Thyroid gland (tissue), 4 donors: ENCODE data around the gene TRABD2B. TPM values are rescaled to one million over a fixed set of nuclear protein-coding genes. Genes with fewer than 3 reads are reported as not detected.

ENCODE experiments used
- DNase-seq, 2 donors: peaks; one replicate each; pipeline ENCODE4 v3.0.0-alpha.2; 2019
- H3K27ac ChIP-seq, 3 donors: fragments of 200-600 bp; sonication (generic); 1 replicate in 2 of 3; 2 replicates in 1 of 3; pipeline ENCODE4 v1.5.1; 2016 to 2019; ENCODE audit warnings: mild to moderate bottlenecking in 1 of 3, moderate library complexity in 1 of 3
- H3K27me3 ChIP-seq: fragments of 200-600 bp; sonication (generic); one replicate; pipeline ENCODE4 v1.5.1; 2019
- H3K36me3 ChIP-seq, 2 donors: fragments of 200-600 bp; sonication (generic); one replicate each; pipeline ENCODE4 v1.5.1; 2016 to 2019
- H3K4me1 ChIP-seq, 2 donors: fragments of 200-600 bp; sonication (generic); one replicate each; pipeline ENCODE4 v1.5.1; 2017 to 2019
- H3K4me3 ChIP-seq, 3 donors: fragments of 200-600 bp; sonication (generic); replicated peaks in 1 of 3; 1 replicate in 2 of 3; 2 replicates in 1 of 3; pipeline ENCODE4 v1.5.1; 2016; ENCODE audit warnings: mild to moderate bottlenecking in 1 of 3
- H3K9me3 ChIP-seq: fragments of 200-600 bp; sonication (generic); one replicate; pipeline ENCODE4 v1.5.1; 2017
- CTCF ChIP-seq, 6 experiments: fragments of 200-600 bp in 3 of 6; fragments of 450-650 bp in 3 of 6; sonication (generic) in 3 of 6; IDR thresholded peaks; one replicate each; pipeline ENCODE4 v1.5.1; 2016 to 2019; ENCODE audit warnings: antibody characterized with exemption in 6 of 6, mild to moderate bottlenecking in 2 of 6, inconsistent platforms in 1 of 6, moderate library complexity in 1 of 6
- POLR2A ChIP-seq, 2 donors: fragments of 450-650 bp; IDR thresholded peaks; one replicate each; pipeline ENCODE4 v1.6.1; 2017; ENCODE audit warnings: antibody characterized with exemption in 2 of 2, mild to moderate bottlenecking in 2 of 2, moderate library complexity in 1 of 2
- WGBS, 2 donors: methylation state at CpG; one replicate each; pipeline ENCODE4 v1.1.5; 2017; 5-methylcytosine and 5-hydroxymethylcytosine counted together
- intact Hi-C: fragments of 100-400 bp; cut with DNase I; formaldehyde crosslinking; loops from one replicate; pipeline ENCODE4 v1.15.1; 2023
- total RNA-seq, 4 donors: library from RNA; depleted of rRNA; stranded (reverse); fragments of >200 nt; gene quantifications; one replicate each; pipeline ENCODE4 v1.2.3, GENCODE V29; 2016

TRABD2B gene
- total RNA-seq, 4 donors from 2014 or later, result 0.34 to 1.1 (median 0.63) TPM

- WGBS, 2 donors, result 87 to 92% methylated on average over 17 of the region's 17 CpGs
- Histone ChIP-seq H3K27me3 (no peaks in the 10 kb centered on the region), H3K36me3 (no peaks in the 10 kb centered on the region), H3K4me3 (no peak overlapping the region), H3K27ac (no peak overlapping the region), H3K4me1 (no peaks in the 10 kb centered on the region), H3K9me3 (no peaks in the 10 kb centered on the region)
- no peak for TF ChIP-seq CTCF (IDR thresholded peaks at IDR 0.05)
- no peak for TF ChIP-seq POLR2A (IDR thresholded peaks at IDR 0.05)
- intact Hi-C loops, result no loop called here
- no peak for DNase-seq
These were observed 145.0 kb downstream of the TRABD2B start for GRCh38 chr1:47852006-47852718.

GRCh38 chr1:47850451-47850850 is 146.7 kb downstream of the TRABD2B start:
- Histone ChIP-seq H3K4me1 (no peaks in the 10 kb centered on the region), H3K27ac (no peak overlapping the region), H3K27me3 (no peaks in the 10 kb centered on the region), H3K4me3 (no peak overlapping the region), H3K9me3 (no peaks in the 10 kb centered on the region), H3K36me3 (no peaks in the 10 kb centered on the region)
- 90 to 93% methylated on average over 4 of the region's 4 CpGs for WGBS, 2 donors
- TF ChIP-seq CTCF (IDR thresholded peaks at IDR 0.05), result no peak
- TF ChIP-seq POLR2A (IDR thresholded peaks at IDR 0.05), result no peak
- no peak for DNase-seq
- intact Hi-C loops, result no loop called here

- H3K27me3 ChIP-seq, result no peaks in the 10 kb centered on the region
- intact Hi-C loops, result no loop called here
- no peaks in the 10 kb centered on the region for H3K9me3 ChIP-seq
- no peaks in the 10 kb centered on the region for H3K36me3 ChIP-seq
- no peak for TF ChIP-seq CTCF (IDR thresholded peaks at IDR 0.05)
- no peak for TF ChIP-seq POLR2A (IDR thresholded peaks at IDR 0.05)
- WGBS, 2 donors, result 79 to 84% methylated on average over 5 of the region's 5 CpGs
- DNase-seq, result peak; percentile 5 to 8
- no peak overlapping the region for H3K4me3 ChIP-seq
- H3K27ac ChIP-seq, result no peak overlapping the region
- no peaks in the 10 kb centered on the region for H3K4me1 ChIP-seq
These were observed 147.5 kb downstream of the TRABD2B start for GRCh38 chr1:47849591-47850261.

GRCh38 chr1:47849005-47849521 is 148.1 kb downstream of the TRABD2B start:
- Histone ChIP-seq H3K27me3 (no peaks in the 10 kb centered on the region), H3K4me3 (no peak overlapping the region), H3K27ac (no peak overlapping the region), H3K36me3 (no peaks in the 10 kb centered on the region), H3K9me3 (no peaks in the 10 kb centered on the region), H3K4me1 (peaks cover 0 to 5% of the 10 kb centered on the region in 2 donors)
- TF ChIP-seq CTCF (IDR thresholded peaks at IDR 0.05), result no peak
- no peak for TF ChIP-seq POLR2A (IDR thresholded peaks at IDR 0.05)
- intact Hi-C loops, result no loop called here
- WGBS, 2 donors, result 73 to 81% methylated on average over 4 of the region's 4 CpGs
- no peak for DNase-seq

- DNase-seq, result no peak
- WGBS, 2 donors, result 91 to 93% methylated on average over 9 of the region's 9 CpGs
- TF ChIP-seq CTCF (IDR thresholded peaks at IDR 0.05) (no peak), POLR2A (IDR thresholded peaks at IDR 0.05) (no peak)
- intact Hi-C loops, result no loop called here
- Histone ChIP-seq H3K9me3 (no peaks in the 10 kb centered on the region), H3K4me3 (no peak overlapping the region), H3K27me3 (no peaks in the 10 kb centered on the region), H3K27ac (no peak overlapping the region), H3K36me3 (no peaks in the 10 kb centered on the region), H3K4me1 (peaks cover 0 to 9% of the 10 kb centered on the region in 2 donors)
These were observed 149.4 kb downstream of the TRABD2B start for GRCh38 chr1:47847763-47848162.
